Astrocyte (in vitro differentiated cells and primary cell): ENCODE measurements around the gene SLC6A7.

ENCODE experiments used
- EZH2 ChIP-seq: IDR thresholded peaks from 2 replicates; pipeline ENCODE4 v1.6.1; 2012; ENCODE audit warnings: mild to moderate bottlenecking, low read length, inconsistent platforms; ENCODE audit not compliant: insufficient read depth
- TF ChIP-seq, protein P1 (sequence below): IDR thresholded peaks from 2 replicates; pipeline ENCODE4 v1.5.1; 2011; ENCODE audit warnings: low read depth, mild to moderate bottlenecking, inconsistent platforms, low read length, moderate library complexity; ENCODE audit not compliant: insufficient read depth

DNA sequence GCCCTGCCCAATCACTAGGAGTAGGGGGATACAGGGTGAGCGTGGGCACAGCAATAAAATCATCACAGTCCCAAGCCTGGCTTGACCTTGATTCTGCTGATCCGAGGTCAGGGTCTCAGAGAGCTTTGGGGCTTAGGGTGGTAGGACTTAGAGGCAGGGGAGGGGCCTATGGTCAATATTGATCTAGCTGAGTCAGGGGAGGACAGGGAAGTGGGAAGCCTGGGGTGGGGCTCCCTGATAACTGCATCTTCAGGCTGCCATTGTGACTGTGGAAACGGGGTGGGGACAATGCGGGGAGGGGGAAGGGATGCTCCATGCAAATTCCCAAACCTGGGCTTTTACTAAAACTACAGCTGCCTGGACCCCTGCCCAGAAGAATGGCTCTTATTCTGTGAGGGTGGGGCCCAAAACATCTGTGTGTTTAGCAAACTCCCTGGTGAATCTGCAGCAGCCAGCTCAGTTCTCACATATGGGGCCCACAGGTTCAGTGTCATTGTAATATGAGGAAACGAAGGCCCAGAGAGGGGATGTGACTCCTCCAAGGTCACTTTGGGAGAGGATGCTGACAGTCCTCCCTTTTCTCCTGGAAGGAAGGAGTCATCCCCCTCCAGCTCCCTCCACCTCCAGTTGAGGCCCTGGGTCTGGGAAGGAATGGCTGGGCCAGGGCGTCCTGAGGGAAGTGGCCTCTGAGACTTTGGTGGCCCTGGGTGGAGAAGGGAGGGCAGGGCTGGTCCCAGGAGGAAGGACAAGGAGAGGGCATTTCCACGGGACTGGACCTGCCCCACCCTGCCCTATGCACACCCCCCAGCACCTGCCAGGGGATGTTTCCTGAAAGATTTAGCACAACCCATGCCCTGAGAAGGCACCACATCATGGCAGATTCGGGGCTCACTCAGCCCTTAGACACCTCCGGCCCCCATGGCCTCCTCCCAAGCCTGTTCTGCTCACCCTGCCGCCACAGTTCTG, 26.4 kb downstream of the SLC6A7 start:
- TF ChIP-seq, protein P1, sequence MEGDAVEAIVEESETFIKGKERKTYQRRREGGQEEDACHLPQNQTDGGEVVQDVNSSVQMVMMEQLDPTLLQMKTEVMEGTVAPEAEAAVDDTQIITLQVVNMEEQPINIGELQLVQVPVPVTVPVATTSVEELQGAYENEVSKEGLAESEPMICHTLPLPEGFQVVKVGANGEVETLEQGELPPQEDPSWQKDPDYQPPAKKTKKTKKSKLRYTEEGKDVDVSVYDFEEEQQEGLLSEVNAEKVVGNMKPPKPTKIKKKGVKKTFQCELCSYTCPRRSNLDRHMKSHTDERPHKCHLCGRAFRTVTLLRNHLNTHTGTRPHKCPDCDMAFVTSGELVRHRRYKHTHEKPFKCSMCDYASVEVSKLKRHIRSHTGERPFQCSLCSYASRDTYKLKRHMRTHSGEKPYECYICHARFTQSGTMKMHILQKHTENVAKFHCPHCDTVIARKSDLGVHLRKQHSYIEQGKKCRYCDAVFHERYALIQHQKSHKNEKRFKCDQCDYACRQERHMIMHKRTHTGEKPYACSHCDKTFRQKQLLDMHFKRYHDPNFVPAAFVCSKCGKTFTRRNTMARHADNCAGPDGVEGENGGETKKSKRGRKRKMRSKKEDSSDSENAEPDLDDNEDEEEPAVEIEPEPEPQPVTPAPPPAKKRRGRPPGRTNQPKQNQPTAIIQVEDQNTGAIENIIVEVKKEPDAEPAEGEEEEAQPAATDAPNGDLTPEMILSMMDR, result no peak
- no peak for TF ChIP-seq EZH2
